GM18517 (cell line): Measurements from ENCODE around the gene CGB3.

Source experiments
- ATAC-seq: cut with Tn5 transposase; IDR thresholded peaks from one replicate; pipeline ENCODE4 v1.9.1; 2021; ENCODE audit warnings: mild to moderate bottlenecking, moderate library complexity; ENCODE audit not compliant: unreplicated experiment

Gene CGB3

GRCh38 chr19:48989701-48990291, 34.3 kb downstream of the CGB3 start:
- no peak for ATAC-seq

DNA sequence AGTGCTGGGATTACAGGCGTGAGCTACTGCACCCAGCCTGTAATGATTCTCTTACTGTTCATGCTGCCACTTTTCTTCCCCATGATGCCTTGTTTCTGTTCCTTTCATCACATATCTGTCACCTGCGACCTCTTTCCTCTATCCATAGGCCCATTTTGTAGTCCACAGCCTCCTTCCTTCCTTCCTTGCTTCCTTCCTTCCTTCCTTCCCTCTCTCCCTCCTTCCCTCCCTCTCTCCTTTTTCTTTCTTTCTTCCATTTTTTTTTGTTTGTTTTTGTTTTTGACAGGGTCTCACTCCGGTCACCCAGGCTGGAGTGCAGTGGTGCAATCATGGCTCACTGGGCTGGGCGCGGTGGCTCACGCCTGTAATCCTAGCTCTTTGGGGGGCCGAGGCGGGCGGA, 35.3 kb downstream of the CGB3 start:
- ATAC-seq, result no peak

DNA sequence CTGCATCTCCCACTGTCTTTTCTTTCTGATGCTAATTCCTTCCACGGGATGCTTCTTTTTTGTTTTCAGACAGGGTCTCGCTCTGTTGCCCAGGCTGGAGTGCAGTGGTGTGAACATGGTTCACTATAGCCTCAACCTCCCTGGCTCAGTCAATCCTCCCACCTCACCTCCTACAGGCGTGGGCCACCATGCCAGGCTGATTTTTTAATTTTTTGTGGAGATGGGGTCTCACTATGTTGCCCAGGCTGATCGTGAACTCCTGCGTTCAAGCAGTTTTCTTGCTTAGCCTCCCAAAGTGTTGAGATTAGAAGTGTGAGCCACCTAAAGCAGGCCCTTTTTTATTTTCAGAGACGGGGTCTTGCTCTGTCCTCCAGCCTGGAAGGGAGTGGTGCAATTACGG, 35.8 kb downstream of the CGB3 start:
- ATAC-seq, result no peak

DNA sequence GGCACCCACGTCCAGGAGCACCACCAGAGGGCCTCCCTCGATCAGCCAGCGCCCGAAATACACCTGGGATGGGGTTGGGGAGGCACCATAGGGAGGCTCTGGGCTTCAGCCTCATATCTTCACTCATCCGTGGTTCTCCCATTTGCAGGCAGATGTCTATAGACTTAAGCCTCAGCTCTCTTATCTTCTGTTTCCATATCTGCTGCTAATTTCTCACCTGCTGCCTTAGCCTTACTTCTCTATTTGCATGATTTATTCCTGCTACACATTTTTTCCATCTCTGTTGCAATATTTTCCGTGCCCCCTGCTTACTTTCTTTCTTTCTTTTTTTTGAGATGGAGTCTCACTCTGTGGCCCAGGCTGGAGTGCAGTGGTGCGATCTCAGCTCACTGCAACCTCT, 36.8 kb downstream of the CGB3 start:
- no peak for ATAC-seq

DNA sequence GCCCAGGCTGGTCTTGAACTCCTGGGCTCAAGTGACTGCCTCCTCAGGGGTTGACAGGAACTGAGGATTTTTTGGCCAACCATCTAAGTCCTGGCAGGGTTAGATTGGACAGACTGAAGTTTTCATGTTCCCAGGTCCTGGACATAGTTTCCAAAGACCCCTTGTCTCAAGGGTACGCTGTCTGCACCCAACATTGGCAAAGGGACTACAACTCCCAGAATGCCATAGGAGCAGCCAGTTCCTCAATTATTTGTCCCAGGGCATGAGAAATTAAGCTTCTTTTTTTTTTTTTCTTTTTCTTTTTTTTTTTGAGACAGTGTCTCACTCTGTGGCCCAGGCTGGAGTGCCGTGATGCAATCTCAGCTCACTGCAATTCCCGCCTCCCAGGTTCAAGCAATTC, 37.9 kb downstream of the CGB3 start:
- ATAC-seq, result no peak

GRCh38 chr19:48985711-48986110, 38.4 kb downstream of the CGB3 start:
- ATAC-seq, result no peak

DNA sequence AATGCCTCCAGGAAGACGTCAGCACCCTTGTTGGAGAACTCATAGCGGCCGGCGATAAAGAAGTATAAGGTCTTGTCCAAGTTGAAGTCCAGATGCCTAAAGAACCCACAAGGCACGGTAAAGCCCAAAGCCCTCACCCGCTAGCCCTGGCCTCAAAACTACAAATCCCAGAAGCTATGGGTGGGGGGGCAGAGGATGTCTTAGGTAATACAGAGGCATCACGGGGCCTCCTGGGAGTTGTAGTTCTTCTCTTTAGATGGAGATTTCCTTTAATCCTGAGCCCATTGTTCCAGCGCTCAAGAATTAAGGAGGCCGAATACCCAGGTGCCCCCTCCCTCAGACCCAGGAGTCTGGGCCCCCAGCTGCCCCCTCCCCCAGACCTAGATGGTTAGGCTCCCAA, 41.9 kb downstream of the CGB3 start:
- ATAC-seq, result no peak

DNA sequence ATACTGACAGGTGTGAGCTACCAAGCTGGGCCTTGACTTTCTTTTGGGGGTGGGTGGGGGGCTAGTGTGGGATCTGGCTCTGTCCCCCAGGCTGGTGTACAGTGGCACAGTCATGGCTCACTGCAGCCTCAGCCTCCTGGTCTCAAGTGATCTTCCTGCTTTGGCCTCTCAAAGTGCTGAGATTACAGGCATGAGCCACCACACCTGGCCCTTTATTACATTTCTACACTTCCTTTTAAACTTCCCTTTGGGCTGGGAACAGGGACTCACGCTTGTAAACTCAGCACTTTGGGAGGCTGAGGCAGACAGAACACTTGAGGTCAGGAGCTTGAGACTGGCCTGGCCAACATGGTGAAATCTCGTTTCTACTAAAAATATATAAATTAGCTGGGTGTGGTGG, 47.1 kb downstream of the CGB3 start:
- no peak for ATAC-seq

DNA sequence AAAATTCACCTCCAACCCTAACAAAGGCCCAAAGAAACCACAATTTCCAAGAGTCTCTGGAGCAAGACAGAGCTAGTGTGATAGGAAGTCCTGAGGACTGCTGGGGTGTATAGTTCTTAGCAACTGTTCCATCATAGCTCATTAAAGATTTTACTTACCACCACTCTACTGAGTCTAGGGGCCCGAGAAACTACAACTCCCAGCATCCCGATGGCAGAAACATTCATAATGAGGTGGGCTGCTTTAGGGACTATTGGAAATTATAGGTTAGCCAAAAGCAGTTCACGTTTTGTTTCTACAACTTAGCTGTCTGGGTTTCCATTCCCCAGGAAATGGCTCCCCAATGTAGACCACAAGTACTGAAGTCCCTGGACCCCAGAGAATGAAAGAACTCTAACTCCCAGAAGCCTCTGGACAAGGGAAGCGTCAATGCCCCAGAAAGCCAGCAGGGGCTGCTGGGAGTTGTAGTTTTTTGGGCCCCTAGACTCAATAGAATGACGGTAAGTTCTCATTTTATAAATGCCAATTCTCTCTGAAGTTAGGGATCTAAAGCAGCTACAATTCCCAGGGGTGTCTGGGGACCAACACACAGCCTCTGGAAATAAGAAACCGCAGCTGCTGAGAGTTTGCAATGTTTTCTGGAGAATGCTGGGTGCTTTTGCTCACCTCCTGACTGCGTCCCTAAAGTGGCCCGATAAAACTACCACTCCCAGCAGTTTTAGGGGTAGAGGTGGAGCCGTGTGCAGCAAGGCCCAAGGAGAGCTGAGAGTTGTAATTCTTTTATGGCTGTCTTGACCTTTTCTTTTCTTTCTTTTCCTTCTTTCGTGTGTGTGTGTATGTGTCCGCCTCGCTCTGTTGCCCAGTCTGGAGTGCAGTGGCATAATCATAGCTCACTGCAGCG, 47.9 kb downstream of the CGB3 start:
- ATAC-seq, result no peak
